ENCODE data around the gene CYB5RL. TPM values are rescaled to one million over a fixed set of nuclear protein-coding genes. Genes with fewer than 3 reads are reported as not detected.

Gene CYB5RL
- total RNA-seq = 10 to 100 TPM in 1 of 2 experiments, 1 to 10 TPM in 1; 8.3 to 10.5 TPM
- polyA plus RNA-seq = 1 to 10 TPM; 2.4 to 4.0 (median 2.5) TPM
- 2.0 to 7.3 (median 5.9) reads per million in 6 experiments for total RNA-seq

- ATAC-seq (peak; percentile 98), DNase-seq (peak; percentile 78 to 95 (median 88))
- peak within 1 kb of the TSS; percentile 88 to 97 (median 93) for H3K4me3 Mint-ChIP-seq
- H3K4me1 Mint-ChIP-seq = peaks cover 15 to 41% (median 38%) of the 10 kb centered on the region in 4 donors
- H3K9me3 Mint-ChIP-seq = no peaks in the 10 kb centered on the region
- H3K27ac Mint-ChIP-seq = peak within 1 kb of the TSS; percentile 83 to 94 (median 92)
- no peaks in the 10 kb centered on the region for H3K27me3 Mint-ChIP-seq
- POLR2A ChIA-PET = interaction anchor here (0.8 to 1.4 kb wide), 9 partner anchors 10 to 289 kb away, joined by 3 to 8 read pairs (median 3); partner anchors contain the start of genes IFT25 and SSBP3
- H3K36me3 Mint-ChIP-seq = peaks cover 0 to 34% (median 6%) of the 10 kb centered on the region in 3 donors
These were observed at the start of gene CYB5RL, which contains the start of gene MRPL37 for GRCh38 chr1:54199765-54200518. TSS of gene CYB5RL (minus strand) at chr1:54200030. CDS start at chr1:54195616, 4,414 bp downstream. TSS of gene MRPL37 (plus strand) at chr1:54200167. CDS start at chr1:54200244, 77 bp downstream.

- H3K9me3 Mint-ChIP-seq = no peaks in the 10 kb centered on the region
- H3K4me1 Mint-ChIP-seq = peaks cover 2 to 8% (median 6%) of the 10 kb centered on the region in 4 donors
- no peaks in the 10 kb centered on the region for H3K27me3 Mint-ChIP-seq
- peaks cover 0 to 56% (median 2%) of the 10 kb centered on the region in 3 donors for H3K36me3 Mint-ChIP-seq
- H3K4me3 Mint-ChIP-seq = no peak overlapping the region
- DNase-seq (no peak), ATAC-seq (no peak)
- H3K27ac Mint-ChIP-seq = peak overlapping the region in 3 of 10 donors; percentile 6 to 78 (median 28)
- POLR2A ChIA-PET = no interaction called here
These were observed 49.1 kb upstream of the CYB5RL start for GRCh38 chr1:54248966-54249365.

DNA sequence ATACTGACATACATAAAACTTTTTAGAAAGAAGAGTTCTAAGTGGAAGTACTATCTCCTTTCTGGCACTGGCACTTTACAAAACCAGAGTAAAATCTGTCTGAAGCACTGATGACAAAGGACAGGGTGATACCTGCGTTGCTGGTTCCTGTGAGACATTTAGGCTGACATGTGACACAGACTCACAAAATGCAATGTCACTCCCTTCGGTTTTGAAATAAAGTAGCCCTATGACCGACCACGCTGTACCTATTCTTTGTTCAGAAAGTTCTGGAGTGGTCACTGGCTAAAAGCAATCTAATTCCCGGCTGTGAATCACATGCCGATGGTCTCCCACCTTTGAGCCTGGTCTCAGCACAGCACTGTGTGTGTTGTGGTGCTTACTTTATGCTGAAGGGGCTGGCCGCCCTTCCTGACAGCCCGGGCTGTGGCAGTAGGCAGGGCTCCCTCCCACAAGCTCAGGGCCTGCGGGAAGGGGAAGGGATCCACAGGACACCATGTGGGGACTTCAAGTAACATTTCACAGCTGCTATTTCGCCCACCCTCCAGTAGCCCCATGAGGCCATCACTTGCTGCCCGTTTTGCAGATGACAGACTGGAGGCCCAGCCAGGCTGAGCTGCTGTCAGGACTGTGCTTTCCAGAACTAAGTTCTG, 48.2 kb upstream of the CYB5RL start:
- no peak overlapping the region for H3K4me3 Mint-ChIP-seq
- DNase-seq = no peak
- peak overlapping the region in 2 of 10 donors; percentile 22 to 53 for H3K27ac Mint-ChIP-seq
- H3K9me3 Mint-ChIP-seq = no peaks in the 10 kb centered on the region
- POLR2A ChIA-PET = no interaction called here
- peaks cover 2 to 6% (median 6%) of the 10 kb centered on the region in 4 donors for H3K4me1 Mint-ChIP-seq
- H3K27me3 Mint-ChIP-seq = no peaks in the 10 kb centered on the region
- H3K36me3 Mint-ChIP-seq = peaks cover 0 to 64% (median 2%) of the 10 kb centered on the region in 3 donors
- no peak for ATAC-seq

DNA sequence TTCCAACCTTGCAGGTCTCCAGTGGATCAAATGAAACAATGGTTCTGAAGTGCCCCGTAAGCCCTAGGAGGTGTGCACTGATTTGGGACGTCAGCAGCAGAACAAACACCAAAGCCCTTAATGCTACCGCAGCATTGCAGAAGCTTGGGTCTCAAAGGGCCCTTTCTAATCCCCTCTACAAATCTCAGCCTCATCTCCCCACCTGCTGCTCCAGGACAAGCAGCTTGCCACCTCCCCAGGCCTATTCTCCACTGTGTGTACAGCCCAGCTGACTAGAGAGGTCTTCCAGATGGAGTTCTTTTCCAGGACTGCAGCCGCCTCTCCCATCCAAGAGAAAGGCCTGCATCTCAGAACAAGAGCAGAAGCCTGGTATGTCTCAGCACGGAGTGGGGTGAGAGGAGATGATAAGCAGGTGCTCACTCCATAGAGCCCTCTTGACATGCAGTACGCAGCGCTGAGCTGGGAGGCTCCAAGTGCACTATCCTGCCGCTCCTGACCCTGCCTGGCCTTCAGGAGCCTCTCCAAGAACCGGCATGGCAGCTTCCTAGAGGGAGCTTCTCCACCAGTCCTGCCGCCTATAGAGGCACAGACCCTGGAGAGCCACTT, 46.4 kb upstream of the CYB5RL start:
- H3K36me3 Mint-ChIP-seq = peaks cover 0 to 60% (median 2%) of the 10 kb centered on the region in 3 donors
- DNase-seq = no peak
- no peak for ATAC-seq
- peaks cover 0 to 5% (median 1%) of the 10 kb centered on the region in 4 donors for H3K4me1 Mint-ChIP-seq
- no peak overlapping the region for H3K4me3 Mint-ChIP-seq
- H3K27ac Mint-ChIP-seq = peak overlapping the region in 5 of 10 donors; percentile 21 to 69 (median 40)
- POLR2A ChIA-PET = no interaction called here
- H3K27me3 Mint-ChIP-seq = no peaks in the 10 kb centered on the region
- no peaks in the 10 kb centered on the region for H3K9me3 Mint-ChIP-seq

DNA sequence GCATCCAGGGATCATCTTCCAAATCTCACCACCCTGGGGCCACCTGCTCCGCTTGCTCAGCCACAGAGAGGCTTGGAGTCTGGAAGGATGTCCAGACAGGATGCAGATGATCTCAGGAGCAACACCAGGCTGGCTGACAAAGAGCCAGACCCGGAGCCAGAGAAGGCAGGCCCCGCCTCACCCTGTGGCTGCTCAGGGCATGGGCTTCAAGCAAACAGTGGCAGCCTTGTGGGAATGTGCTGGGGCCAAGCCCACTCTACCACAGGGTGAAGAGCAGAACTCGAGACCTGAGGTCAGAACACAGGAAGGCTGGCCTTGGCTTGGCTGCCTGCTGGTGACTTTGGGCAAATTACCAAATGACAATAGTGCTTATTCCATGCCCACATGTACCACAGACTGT, 45.7 kb upstream of the CYB5RL start:
- Mint-ChIP-seq H3K27ac (peak overlapping the region in 2 of 10 donors; percentile 48 to 69), H3K36me3 (peaks cover 0 to 54% (median 2%) of the 10 kb centered on the region in 3 donors), H3K4me1 (peaks cover 0 to 5% (median 1%) of the 10 kb centered on the region in 4 donors), H3K4me3 (no peak overlapping the region), H3K27me3 (no peaks in the 10 kb centered on the region), H3K9me3 (no peaks in the 10 kb centered on the region)
- POLR2A ChIA-PET = no interaction called here
- ATAC-seq (no peak), DNase-seq (no peak)

DNA sequence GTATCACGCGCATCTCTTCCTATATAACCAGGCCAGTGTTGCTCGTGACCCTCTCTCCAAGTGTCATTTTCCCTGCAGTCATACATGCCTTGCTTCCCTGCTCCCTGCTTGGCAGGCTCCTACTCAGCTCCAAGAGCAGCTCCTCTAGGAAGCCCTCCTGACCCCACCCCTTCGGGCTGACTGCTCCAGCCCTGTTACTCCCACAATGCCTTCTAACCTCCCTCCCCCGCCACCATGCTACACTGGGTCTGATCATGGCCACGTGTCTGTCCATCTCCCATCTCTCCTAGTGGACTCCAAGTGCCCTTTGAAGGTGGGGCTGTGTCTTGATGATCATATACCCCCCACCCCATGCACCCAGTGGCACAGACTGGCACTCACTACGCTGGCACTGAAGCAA, 44.8 kb upstream of the CYB5RL start:
- H3K27me3 Mint-ChIP-seq = no peaks in the 10 kb centered on the region
- peaks cover 0 to 5% (median 1%) of the 10 kb centered on the region in 4 donors for H3K4me1 Mint-ChIP-seq

DNA sequence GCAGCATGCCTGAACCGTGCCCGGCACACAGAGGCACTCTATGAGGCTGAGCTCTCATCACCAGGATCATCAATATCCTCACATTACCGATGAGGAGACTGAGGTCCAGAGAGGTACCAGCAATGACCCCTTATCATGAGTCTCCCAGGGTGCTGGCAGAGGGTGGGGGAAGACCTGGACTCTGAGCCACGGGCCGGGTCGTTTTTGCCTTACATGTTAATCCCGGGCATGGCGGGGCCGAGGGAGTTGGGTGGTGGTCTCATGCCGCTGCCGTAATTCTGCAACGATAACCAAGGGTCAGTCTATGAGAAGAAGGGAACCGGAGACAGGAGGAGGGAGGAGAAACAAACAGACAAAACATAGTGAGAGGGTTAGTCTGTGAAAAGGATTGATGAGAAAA, 43.2 kb upstream of the CYB5RL start:
- DNase-seq = no peak
- no peaks in the 10 kb centered on the region for H3K9me3 Mint-ChIP-seq
- H3K27me3 Mint-ChIP-seq = no peaks in the 10 kb centered on the region
- peaks cover 0 to 3% (median under 1%) of the 10 kb centered on the region in 4 donors for H3K4me1 Mint-ChIP-seq
- no peak overlapping the region for H3K4me3 Mint-ChIP-seq
- H3K36me3 Mint-ChIP-seq = peaks cover 0 to 58% (median 4%) of the 10 kb centered on the region in 3 donors
- peak overlapping the region in 4 of 10 donors; percentile 44 to 85 (median 76) for H3K27ac Mint-ChIP-seq
- POLR2A ChIA-PET = no interaction called here
- ATAC-seq = no peak

More for the DNA sequence above, 44.8 kb upstream of the CYB5RL start:
- POLR2A ChIA-PET = interaction anchor here (0.6 to 0.7 kb wide), 2 partner anchors 27 to 80 kb away, joined by 3 read pairs; no protein-coding TSS in a partner anchor
- peaks cover 0 to 52% (median 2%) of the 10 kb centered on the region in 3 donors for H3K36me3 Mint-ChIP-seq
- H3K9me3 Mint-ChIP-seq = no peaks in the 10 kb centered on the region
- ATAC-seq (no peak), DNase-seq (no peak)
- H3K4me3 Mint-ChIP-seq = no peak overlapping the region
- H3K27ac Mint-ChIP-seq = peak overlapping the region in 3 of 10 donors; percentile 51 to 75 (median 73)

DNA sequence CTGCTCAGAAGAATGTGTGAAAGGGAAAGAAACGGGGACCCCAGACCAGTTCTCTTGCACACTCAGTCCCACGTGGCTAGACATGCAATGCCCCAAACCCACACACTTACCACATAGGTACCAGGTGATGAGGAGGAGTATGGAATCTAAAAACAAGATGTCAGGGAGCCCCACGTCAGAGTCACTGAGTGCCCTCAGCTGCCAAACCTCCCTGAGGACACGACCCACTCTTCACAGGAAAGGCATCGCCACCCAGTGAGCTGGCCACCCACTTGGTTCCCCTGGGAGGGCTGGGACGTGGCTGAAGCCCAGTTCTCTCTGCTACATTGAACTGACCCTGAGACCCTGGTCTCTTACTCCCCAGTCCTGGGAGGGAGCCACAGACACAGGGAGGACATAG, 41.5 kb upstream of the CYB5RL start:
- no peaks in the 10 kb centered on the region for H3K9me3 Mint-ChIP-seq
- H3K36me3 Mint-ChIP-seq = peaks cover 0 to 63% (median 12%) of the 10 kb centered on the region in 3 donors
- no peak for DNase-seq
- ATAC-seq = no peak
- H3K27me3 Mint-ChIP-seq = no peaks in the 10 kb centered on the region
- H3K4me1 Mint-ChIP-seq = peaks cover 0 to 7% (median under 1%) of the 10 kb centered on the region in 4 donors
- POLR2A ChIA-PET = no interaction called here
- H3K4me3 Mint-ChIP-seq = no peak overlapping the region
- peak overlapping the region in 2 of 10 donors; percentile 29 to 67 for H3K27ac Mint-ChIP-seq

DNA sequence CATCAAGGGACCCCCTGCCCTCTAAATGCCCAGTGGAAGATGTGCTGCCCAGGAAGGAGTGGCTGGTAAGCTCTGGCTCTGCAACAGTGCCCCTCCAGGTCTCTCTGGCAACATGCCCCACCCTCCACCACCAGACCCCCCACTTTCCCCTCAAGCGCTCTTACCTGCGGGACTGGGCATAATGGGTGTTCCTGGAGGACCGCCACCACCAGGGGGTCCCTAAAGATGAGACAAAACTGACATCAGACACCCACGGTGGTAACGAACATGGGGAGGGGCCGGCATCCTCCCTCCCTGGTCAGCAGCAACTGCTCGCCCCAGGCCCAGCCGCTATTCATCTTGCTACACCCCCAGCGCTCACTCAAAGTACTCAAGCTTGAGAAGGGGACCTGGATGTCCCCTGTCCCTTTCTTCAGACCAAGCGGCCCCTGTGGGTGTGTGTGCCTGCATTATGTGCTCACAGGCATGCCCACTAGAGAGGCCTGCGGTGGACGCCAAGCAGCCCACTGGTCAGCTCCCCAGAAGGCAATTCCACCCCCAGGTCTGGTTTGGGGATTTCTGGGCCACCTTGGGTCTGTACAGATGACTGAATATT, 41.0 kb upstream of the CYB5RL start:
- Mint-ChIP-seq H3K27ac (peak overlapping the region in 1 of 10 donors; percentile 67), H3K9me3 (no peaks in the 10 kb centered on the region), H3K27me3 (no peaks in the 10 kb centered on the region), H3K36me3 (peaks cover 0 to 61% (median 12%) of the 10 kb centered on the region in 3 donors), H3K4me1 (peaks cover 0 to 7% (median under 1%) of the 10 kb centered on the region in 4 donors), H3K4me3 (no peak overlapping the region)
- ATAC-seq (no peak), DNase-seq (no peak)
- POLR2A ChIA-PET = no interaction called here

DNA sequence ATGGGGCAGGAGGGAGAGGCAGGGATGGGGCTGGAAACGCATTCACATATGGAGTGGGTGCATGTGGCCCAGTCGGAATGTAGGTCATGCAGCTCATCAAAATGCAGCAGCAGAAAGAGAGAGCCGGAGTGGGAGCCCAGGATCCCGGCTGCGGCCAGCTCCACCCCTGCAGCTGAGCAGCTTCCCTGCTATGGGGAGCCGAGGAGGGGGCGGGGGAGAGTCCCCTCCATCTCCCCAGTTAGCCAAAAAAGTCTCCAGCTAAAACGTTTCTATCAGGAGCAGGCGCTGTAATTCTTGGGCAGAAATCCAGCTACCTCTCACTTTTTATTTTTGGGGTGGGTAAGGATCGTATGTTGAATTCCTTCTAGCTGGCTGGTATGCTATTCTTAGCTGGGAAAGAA, 39.8 kb upstream of the CYB5RL start:
- H3K27ac Mint-ChIP-seq = peak overlapping the region in 3 of 10 donors; percentile 36 to 61 (median 44)
- no peak for ATAC-seq
- peaks cover 0 to 55% (median 16%) of the 10 kb centered on the region in 3 donors for H3K36me3 Mint-ChIP-seq
- no peaks in the 10 kb centered on the region for H3K27me3 Mint-ChIP-seq
- H3K4me1 Mint-ChIP-seq = peaks cover 0 to 8% (median 5%) of the 10 kb centered on the region in 4 donors
- H3K4me3 Mint-ChIP-seq = no peak overlapping the region
- no peaks in the 10 kb centered on the region for H3K9me3 Mint-ChIP-seq
- DNase-seq = no peak
- POLR2A ChIA-PET = interaction anchor here (0.6 kb wide), 1 partner anchor 166 kb away, joined by 3 read pairs; the partner anchor contains the start of gene SSBP3

DNA sequence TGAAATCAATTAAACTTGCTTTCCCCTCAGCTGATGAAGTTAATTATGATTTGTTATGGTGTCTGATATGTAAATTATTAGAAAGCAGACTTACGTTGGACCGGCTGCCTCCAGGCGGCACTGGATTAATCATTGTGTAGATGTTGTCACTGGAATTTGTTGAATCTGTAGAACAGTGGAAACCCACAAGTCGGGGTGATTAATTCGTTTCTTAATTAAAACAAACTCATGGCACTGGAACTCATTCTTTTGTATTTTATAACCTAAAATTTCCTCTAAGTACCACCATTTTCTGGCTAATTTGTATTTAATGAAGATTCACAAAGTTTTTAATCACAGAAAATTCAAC, 39.2 kb upstream of the CYB5RL start:
- H3K36me3 Mint-ChIP-seq = peaks cover 0 to 58% (median 17%) of the 10 kb centered on the region in 3 donors
- H3K27me3 Mint-ChIP-seq = no peaks in the 10 kb centered on the region
- no peaks in the 10 kb centered on the region for H3K9me3 Mint-ChIP-seq
- peaks cover 0 to 8% (median 5%) of the 10 kb centered on the region in 4 donors for H3K4me1 Mint-ChIP-seq
- no peak for ATAC-seq
- DNase-seq = no peak
- POLR2A ChIA-PET = no interaction called here
- peak overlapping the region in 2 of 10 donors; percentile 74 to 90 for H3K27ac Mint-ChIP-seq
- H3K4me3 Mint-ChIP-seq = no peak overlapping the region
